GM18951 (cell line): ENCODE results near the gene EDA.
"Not testable (repeated sequence)": the region's sequence is repeated elsewhere in the genome, so short reads cannot be mapped to it uniquely, and the experiment has no call there.

Source experiments
- POLR2A ChIP-seq: IDR thresholded peaks from 4 replicates; pipeline ENCODE4 v1.6.1; 2011; ENCODE audit warnings: mild to moderate bottlenecking; ENCODE audit not compliant: insufficient read length, insufficient read depth; ENCODE audit errors: extremely low read depth
- in situ Hi-C: fragments of 300-500 bp; cut with MboI; formaldehyde crosslinking; loops from one replicate; pipeline ENCODE4 v1.12.0; 2022; ENCODE audit warnings: low sequenced_read_pairs, mixed read lengths, inconsistent platforms; ENCODE audit not compliant: unreplicated experiment

The EDA gene

DNA sequence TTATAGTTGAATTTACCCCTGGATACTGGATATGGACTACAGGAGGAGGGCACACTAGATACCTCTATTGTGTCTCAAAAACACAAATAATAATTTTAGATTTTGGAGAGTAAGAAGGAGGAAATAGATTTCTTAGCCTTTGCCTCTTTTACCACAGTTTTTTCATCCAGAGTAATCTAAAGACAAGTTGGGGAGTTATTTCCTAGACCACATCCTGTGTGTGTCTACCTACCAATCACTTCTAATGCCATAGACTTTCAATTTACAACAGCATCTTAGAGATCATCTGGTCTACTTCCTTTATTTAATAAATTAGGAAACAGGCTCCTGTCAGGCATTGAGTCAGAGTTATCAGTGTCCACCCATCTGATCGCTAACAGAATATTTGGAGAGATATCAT lies 191.5 kb downstream of the EDA start:
- no peak for TF ChIP-seq POLR2A
- in situ Hi-C loops = no loop called here

DNA sequence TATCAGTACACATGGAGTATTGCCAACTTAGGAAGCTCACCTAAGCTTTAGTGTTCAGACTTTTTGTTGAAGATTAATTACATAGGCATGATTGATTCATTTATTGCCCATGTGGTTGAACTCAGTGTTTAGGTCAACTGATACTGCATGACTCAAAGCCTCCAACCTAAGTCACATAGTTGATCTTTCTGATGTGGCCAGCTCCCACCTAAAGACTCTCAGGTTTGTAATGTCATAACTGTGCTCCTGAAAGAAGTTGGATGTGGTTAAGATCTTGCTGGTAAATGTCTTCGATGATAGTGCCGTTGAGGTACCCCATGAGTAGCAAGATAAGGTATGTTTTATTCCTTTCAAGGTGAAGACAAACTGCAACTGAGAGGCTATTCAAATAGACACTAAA lies 192.5 kb downstream of the EDA start:
- in situ Hi-C loops = no loop called here
- TF ChIP-seq POLR2A = no peak

DNA sequence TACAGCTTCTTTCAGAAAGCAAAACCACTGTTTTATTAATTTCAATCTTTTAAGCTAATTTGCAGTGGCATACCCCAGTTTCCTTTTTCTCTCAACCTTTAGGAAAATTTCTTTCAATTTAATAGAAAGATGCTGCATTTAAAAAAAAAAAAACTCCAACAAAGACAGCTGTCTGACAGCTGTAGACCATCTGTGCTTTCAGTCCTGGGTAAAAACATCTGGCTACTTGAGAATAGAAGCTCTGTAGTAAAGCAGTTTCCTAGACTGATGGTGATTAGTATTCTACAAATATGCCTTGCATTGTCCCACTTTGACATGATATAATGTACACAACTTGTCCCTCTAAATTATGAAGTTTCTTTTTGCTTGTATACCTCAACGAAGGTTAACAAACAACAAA lies 197.8 kb downstream of the EDA start:
- in situ Hi-C loops = no loop called here
- no peak for TF ChIP-seq POLR2A

DNA sequence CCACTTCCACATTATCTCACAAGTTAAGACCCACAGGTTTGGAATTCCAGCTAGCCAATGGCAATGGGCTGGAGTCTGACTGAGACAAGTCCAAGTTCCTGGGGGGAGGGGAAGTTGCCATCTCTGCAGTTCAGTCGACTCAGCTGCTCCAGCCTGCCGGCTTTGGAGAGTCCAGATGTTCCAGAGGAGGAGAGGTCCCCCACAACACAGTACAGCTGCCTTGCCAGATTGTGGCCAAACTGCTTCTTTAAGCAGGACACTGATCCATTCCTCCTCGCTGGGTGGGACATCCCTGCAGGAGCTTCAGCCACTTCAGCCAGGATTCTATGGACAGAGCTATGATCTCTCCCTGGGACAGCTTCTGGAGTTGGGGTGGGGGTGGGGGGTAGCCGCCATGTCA lies 199.2 kb downstream of the EDA start:
- in situ Hi-C loops = no loop called here
- no peak for TF ChIP-seq POLR2A

GRCh38 chrX:69815519-69815918 lies 199.6 kb downstream of the EDA start:
- in situ Hi-C loops = no loop called here

DNA sequence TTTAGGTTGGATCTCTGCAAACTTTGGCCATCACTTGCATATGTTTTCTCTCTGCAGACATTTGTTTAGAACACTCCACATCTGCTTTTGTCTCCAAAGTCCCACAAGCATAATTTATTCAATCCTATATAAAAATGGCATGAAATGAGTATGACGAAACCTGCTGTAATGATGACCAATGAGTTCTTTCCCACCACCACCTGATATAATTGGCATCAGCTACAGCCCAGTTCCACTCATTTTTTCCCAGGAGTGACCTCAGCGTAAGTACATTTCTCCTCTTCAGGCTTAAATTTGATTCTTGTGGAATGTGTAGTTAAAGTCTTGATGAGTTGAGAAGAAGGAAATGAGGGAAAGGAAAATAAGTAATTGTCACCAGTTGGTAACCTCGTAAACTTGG lies 228.7 kb downstream of the EDA start:
- in situ Hi-C loops = no loop called here
- no peak for TF ChIP-seq POLR2A

More at GRCh38 chrX:69815519-69815918, 199.6 kb downstream of the EDA start:
- TF ChIP-seq POLR2A = no peak

DNA sequence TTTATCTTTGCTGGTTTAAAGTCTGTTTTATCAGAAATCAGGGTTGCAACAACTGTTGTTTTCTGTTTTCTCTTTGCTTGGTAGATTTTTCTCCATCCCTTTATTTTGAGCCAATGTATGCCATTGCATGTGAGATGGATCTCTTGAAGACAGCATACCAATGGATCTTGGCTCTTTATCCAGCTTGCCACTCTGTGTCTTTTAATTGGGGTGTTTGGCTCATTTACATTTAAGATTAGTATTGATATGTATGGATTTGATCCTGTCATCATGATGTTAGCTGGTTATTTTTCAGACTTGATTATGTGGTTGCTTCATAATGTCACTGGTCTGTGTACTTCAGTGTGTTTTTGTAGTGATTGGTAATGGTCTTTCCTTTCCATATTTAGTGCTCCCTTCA lies 244.1 kb downstream of the EDA start:
- in situ Hi-C loops = not testable (repeated sequence)

DNA sequence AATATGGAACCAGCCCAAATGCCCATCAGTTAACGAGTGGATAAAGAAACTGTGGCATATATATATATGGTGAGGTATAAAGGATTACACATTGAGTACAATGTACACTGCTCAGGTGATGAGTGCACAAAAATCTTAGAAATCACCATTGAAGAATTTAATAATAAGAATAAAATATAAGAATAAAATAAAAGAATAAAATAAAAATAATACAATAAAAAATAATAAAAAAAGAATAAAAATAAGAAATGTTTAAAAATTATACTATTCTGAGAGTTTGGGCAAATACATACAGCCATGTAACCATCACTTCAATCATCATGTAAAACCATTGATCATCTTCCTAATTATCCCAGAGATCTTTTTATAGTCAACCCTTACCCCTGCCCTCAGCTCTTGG lies 260.3 kb downstream of the EDA start:
- in situ Hi-C loops = no loop called here
- TF ChIP-seq POLR2A = no peak

DNA sequence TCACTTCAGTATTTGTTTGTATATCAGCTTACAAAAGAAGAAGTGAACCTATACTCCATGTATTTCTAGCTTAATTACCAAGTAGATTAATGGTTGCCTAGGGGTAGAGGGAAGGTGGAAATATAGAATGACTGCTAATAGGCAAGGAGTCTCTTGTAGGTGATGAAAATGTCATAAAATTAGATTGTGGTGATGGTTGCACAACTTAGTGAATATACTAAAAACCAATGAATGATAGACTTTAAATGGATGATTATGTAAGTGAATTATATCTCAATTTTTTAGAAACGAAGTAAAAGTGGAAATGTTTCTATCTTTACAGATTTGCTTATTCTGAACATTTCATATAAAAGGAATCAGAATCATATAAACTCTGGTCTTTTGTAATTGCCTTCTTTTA lies 268.3 kb downstream of the EDA start:
- in situ Hi-C loops = no loop called here
- TF ChIP-seq POLR2A = no peak

DNA sequence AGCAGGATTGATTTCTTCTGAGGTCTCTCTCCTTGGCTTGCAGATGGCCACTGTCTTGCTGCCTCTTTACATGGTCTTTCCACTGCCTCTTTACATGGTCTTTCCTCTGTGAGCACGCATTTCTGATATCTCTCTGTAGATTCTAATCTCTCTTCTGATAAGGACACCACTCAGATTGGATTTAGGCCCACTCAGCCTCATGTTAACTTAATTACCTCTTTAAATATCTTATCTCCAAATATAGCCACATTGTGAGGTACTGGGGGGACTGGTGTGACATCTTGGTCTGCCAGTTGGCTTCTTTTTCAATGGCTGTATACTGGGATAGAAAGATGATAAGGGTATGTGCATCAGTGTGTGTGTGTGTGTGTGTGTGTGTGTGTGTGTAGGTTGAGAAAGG lies 280.1 kb downstream of the EDA start:
- no peak for TF ChIP-seq POLR2A
- in situ Hi-C loops = no loop called here

GRCh38 chrX:69900491-69900890 lies 284.6 kb downstream of the EDA start:
- in situ Hi-C loops = no loop called here
- no peak for TF ChIP-seq POLR2A

- no peak for TF ChIP-seq POLR2A
- in situ Hi-C loops = no loop called here
Measured at GRCh38 chrX:69906447-69906846, 290.5 kb downstream of the EDA start.

DNA sequence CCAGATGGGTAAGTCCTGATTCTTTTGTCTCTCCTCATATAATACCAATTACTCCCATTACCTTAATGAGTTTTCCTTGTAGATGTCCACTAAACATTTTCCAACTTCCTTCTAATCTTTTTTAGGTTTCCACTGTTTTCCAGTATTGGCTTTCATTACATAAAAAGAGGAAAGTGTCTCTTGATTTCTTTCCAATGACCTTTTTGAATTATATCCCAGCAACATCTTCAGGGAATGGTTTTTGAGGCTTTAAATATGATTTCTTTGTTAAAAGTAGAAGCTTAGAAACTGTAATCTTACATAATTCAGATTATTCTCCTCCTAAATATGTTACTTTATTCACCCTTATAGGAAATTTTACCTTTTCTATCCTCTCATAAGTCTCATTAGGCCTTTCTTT lies 298.9 kb downstream of the EDA start:
- TF ChIP-seq POLR2A = no peak
- in situ Hi-C loops = no loop called here

DNA sequence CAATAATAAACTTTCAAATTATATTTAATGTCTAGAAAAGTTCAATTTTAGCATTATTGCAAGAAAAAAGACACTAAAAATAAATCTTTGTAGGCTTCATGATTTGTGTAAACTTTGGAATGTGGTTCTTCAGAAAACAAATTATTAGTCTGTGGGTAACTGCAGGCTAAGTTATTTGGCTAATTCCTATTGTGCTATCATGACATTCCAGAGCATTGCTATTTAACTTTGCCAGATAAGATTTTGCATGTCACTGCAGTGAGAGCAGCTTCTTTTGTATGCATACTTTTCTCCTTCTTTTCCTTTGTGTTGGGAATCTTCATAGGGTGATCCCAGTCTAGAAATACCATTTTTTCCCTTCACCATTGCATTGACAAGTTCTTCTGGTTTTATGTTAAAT lies 303.8 kb downstream of the EDA start:
- TF ChIP-seq POLR2A = no peak
- in situ Hi-C loops = no loop called here

DNA sequence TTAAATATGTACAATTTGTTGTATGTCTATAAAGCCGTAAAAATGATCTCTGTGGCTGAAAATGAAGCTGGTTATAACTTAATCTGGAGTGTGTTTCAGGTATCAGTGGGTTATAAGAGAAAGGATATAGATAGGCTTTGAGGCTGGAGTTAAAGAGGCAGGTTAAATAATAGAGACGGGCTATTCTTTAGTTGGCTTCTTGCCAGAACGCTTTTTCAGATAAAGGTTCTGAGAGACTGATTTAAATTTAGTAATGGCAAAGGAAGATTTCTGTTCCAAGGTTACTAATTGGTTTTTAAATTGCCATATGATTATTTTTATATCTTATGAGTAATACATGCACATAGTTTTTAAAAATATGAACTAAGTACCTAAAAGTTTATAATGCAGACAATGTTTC lies 316.4 kb downstream of the EDA start:
- in situ Hi-C loops = no loop called here

DNA sequence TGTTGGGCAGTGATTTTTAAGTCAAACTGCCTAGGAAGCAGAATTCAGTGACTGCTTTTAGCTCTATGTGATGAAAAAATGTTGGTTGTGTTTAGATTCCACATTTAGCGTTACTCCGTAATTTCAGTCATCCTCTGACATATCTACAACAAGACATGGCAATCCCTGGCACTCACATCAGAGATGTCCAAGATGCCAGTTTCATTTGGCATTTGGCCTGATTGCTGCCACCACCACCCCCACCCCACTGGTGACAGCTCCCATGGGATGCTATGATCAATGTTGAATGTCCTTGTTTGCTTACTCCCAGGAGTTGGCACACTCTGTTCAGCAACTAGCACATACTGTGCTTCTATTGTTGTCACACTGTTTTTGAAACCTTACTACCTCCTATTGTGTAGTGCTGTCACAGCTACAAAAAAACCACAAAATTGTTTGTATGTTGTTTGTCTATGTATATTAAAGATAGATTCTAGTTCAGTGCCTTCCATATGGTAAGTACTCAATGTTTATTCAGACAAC lies 332.4 kb downstream of the EDA start:
- in situ Hi-C loops = no loop called here
- no peak for TF ChIP-seq POLR2A

More for the DNA sequence above, 316.4 kb downstream of the EDA start:
- TF ChIP-seq POLR2A = no peak

DNA sequence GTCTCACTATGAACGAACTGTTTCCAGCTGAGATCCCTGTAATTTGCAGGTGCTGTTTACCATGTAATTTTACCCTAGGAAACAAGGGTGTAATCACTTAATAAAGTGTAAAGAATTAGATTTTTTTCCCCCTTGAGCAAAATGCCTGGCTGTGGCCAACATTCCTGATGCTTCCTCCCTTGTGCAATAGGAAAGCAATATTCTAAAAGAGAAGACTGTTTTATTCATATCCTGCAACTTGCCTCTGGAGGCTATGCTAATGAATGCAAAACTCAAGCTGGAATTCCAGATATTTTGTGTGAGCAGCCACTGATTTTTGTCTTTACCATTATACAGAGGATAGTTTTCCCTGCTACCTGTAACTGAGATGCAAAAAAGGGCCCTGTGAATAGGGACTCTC lies 335.8 kb downstream of the EDA start:
- in situ Hi-C loops = no loop called here
- no peak for TF ChIP-seq POLR2A
